Measurements from ENCODE around the gene RNF141.

DNA sequence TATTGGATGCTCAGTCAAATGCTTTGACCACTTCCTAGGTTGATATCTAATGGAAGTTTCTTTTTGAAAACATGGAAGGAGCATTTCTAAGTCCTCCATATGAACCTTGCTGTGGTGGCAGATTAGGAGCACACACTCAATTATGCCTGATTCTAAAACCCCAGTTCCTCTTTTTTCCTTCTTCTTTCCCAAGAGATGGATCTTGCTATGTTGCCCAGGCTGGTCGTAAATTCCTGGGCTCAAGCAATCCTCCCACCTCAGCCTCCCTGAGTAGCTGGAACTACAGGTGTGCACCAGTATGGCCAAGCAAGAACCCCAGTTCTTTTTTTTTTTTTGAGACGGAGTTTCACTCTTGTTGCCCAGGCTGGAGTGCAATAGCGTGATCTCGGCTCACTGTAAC is 24.5 kb upstream of the RNF141 start:
- TF ChIP-seq FOXK1 (CRISPR knock-in tag; IDR thresholded peaks at IDR 0.05) (no peak), ESRRA (CRISPR knock-in tag; IDR thresholded peaks at IDR 0.05; ENCODE audit: borderline replicate concordance) (no peak), ZNF121 (CRISPR knock-in tag; IDR thresholded peaks at IDR 0.05) (peak; percentile 5; the same call in 1 of the 2 replicates), FOXJ3 (CRISPR knock-in tag; IDR thresholded peaks at IDR 0.05; ENCODE audit: borderline replicate concordance) (no peak), TP53 (CRISPR knock-in tag; IDR thresholded peaks at IDR 0.05) (no peak), ZNF317 (CRISPR knock-in tag; IDR thresholded peaks at IDR 0.05; ENCODE audit: borderline replicate concordance, low read depth) (no peak), TCF7 (CRISPR knock-in tag; IDR thresholded peaks at IDR 0.05; ENCODE audit: low read depth) (no peak)
- TF ChIP-seq, protein P1, sequence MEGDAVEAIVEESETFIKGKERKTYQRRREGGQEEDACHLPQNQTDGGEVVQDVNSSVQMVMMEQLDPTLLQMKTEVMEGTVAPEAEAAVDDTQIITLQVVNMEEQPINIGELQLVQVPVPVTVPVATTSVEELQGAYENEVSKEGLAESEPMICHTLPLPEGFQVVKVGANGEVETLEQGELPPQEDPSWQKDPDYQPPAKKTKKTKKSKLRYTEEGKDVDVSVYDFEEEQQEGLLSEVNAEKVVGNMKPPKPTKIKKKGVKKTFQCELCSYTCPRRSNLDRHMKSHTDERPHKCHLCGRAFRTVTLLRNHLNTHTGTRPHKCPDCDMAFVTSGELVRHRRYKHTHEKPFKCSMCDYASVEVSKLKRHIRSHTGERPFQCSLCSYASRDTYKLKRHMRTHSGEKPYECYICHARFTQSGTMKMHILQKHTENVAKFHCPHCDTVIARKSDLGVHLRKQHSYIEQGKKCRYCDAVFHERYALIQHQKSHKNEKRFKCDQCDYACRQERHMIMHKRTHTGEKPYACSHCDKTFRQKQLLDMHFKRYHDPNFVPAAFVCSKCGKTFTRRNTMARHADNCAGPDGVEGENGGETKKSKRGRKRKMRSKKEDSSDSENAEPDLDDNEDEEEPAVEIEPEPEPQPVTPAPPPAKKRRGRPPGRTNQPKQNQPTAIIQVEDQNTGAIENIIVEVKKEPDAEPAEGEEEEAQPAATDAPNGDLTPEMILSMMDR (IDR thresholded peaks at IDR 0.05), result no peak
- TF ChIP-seq, protein P2, sequence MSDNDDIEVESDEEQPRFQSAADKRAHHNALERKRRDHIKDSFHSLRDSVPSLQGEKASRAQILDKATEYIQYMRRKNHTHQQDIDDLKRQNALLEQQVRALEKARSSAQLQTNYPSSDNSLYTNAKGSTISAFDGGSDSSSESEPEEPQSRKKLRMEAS (CRISPR knock-in tag; IDR thresholded peaks at IDR 0.05), result no peak
- TF ChIP-seq, protein P3, sequence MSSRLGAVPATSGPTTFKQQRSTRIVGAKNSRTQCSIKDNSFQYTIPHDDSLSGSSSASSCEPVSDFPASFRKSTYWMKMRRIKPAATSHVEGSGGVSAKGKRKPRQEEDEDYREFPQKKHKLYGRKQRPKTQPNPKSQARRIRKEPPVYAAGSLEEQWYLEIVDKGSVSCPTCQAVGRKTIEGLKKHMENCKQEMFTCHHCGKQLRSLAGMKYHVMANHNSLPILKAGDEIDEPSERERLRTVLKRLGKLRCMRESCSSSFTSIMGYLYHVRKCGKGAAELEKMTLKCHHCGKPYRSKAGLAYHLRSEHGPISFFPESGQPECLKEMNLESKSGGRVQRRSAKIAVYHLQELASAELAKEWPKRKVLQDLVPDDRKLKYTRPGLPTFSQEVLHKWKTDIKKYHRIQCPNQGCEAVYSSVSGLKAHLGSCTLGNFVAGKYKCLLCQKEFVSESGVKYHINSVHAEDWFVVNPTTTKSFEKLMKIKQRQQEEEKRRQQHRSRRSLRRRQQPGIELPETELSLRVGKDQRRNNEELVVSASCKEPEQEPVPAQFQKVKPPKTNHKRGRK (CRISPR knock-in tag; IDR thresholded peaks at IDR 0.05; ENCODE audit: borderline replicate concordance), result no peak
- TF ChIP-seq, protein P4, sequence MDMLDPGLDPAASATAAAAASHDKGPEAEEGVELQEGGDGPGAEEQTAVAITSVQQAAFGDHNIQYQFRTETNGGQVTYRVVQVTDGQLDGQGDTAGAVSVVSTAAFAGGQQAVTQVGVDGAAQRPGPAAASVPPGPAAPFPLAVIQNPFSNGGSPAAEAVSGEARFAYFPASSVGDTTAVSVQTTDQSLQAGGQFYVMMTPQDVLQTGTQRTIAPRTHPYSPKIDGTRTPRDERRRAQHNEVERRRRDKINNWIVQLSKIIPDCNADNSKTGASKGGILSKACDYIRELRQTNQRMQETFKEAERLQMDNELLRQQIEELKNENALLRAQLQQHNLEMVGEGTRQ (CRISPR knock-in tag; IDR thresholded peaks at IDR 0.05), result no peak
- TF ChIP-seq, protein P5, sequence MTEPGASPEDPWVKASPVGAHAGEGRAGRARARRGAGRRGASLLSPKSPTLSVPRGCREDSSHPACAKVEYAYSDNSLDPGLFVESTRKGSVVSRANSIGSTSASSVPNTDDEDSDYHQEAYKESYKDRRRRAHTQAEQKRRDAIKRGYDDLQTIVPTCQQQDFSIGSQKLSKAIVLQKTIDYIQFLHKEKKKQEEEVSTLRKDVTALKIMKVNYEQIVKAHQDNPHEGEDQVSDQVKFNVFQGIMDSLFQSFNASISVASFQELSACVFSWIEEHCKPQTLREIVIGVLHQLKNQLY (CRISPR knock-in tag; IDR thresholded peaks at IDR 0.05), result no peak

Data from WTC11 (cell line).